ENCODE data around the gene ZNF81.

The ZNF81 gene

GRCh38 chrX:47863187-47863586 lies 26.5 kb downstream of the ZNF81 start:
- no peaks in the 10 kb centered on the region for H3K4me1 ChIP-seq (ENCODE audit: insufficient read depth, low read length)
- DNase-seq: no peak
- peaks cover 9% of the 10 kb centered on the region; the same call in 1 of the 2 replicates for H3K36me3 ChIP-seq (ENCODE audit: insufficient read depth, low read length)
- H3K79me2 ChIP-seq (ENCODE audit: insufficient read depth, low read length): no peaks in the 10 kb centered on the region
- H3K4me3 ChIP-seq (ENCODE audit: low read depth in 1 of 2, low read length in 2 of 2): no peak overlapping the region
- no peaks in the 10 kb centered on the region for H3K27me3 ChIP-seq (ENCODE audit: insufficient read depth, low read length, poor library complexity)
- H3K4me2 ChIP-seq (ENCODE audit: insufficient read depth, low read length): no peak overlapping the region
- H2AFZ ChIP-seq (ENCODE audit: low read depth, low read length): no peak overlapping the region
- no peak for ATAC-seq (ENCODE audit: insufficient read depth, low read depth)
- H4K20me1 ChIP-seq (ENCODE audit: insufficient read depth, low read length): no peaks in the 10 kb centered on the region
- H3K27ac ChIP-seq (ENCODE audit: low read length): no peak overlapping the region
- TF ChIP-seq EZH2 (IDR thresholded peaks at IDR 0.05; ENCODE audit: borderline replicate concordance, low read depth, low read length, severe bottlenecking): no peak
- TF ChIP-seq CTCF (IDR thresholded peaks at IDR 0.05; ENCODE audit: borderline replicate concordance, extremely low read depth, low read length, poor library complexity, severe bottlenecking): no peak
- H3K9ac ChIP-seq (ENCODE audit: low read depth, low read length): no peak overlapping the region
- no peaks in the 10 kb centered on the region for H3K9me3 ChIP-seq (ENCODE audit: insufficient read depth, low read length, severe bottlenecking)

DNA sequence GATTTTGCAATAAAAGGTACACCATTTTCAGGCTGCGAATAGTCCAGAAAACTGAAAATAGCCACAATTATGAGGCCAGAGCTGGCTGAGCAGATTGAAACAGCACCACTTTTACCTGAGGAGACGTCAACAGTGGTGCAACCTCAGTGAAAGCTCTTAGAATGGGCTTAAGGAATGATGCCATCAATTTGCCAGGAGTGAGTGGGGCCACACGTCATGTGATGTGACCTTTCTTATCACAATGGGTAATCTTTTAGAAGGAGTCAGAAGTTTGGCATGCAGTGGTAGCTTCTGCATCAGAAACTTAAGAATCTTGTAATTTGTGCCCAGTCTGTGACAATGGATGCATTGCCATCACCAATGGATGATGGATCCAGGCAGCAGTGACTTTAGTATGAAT lies 27.6 kb downstream of the ZNF81 start:
- Histone ChIP-seq H3K4me1 (ENCODE audit: insufficient read depth, low read length) (no peaks in the 10 kb centered on the region), H3K9me3 (ENCODE audit: insufficient read depth, low read length, severe bottlenecking) (no peaks in the 10 kb centered on the region), H3K27me3 (ENCODE audit: insufficient read depth, low read length, poor library complexity) (no peaks in the 10 kb centered on the region), H3K9ac (ENCODE audit: low read depth, low read length) (no peak overlapping the region), H4K20me1 (ENCODE audit: insufficient read depth, low read length) (no peaks in the 10 kb centered on the region), H3K4me2 (ENCODE audit: insufficient read depth, low read length) (no peak overlapping the region), H3K79me2 (ENCODE audit: insufficient read depth, low read length) (no peaks in the 10 kb centered on the region), H3K27ac (ENCODE audit: low read length) (no peak overlapping the region), H3K36me3 (ENCODE audit: insufficient read depth, low read length) (peaks cover 9% of the 10 kb centered on the region; the same call in 1 of the 2 replicates), H3K4me3 (ENCODE audit: low read depth in 1 of 2, low read length in 2 of 2) (no peak overlapping the region), H2AFZ (ENCODE audit: low read depth, low read length) (no peak overlapping the region)
- TF ChIP-seq EZH2 (IDR thresholded peaks at IDR 0.05; ENCODE audit: borderline replicate concordance, low read depth, low read length, severe bottlenecking) (no peak), CTCF (IDR thresholded peaks at IDR 0.05; ENCODE audit: borderline replicate concordance, extremely low read depth, low read length, poor library complexity, severe bottlenecking) (no peak)
- DNase-seq (no peak), ATAC-seq (ENCODE audit: insufficient read depth, low read depth) (no peak)

DNA sequence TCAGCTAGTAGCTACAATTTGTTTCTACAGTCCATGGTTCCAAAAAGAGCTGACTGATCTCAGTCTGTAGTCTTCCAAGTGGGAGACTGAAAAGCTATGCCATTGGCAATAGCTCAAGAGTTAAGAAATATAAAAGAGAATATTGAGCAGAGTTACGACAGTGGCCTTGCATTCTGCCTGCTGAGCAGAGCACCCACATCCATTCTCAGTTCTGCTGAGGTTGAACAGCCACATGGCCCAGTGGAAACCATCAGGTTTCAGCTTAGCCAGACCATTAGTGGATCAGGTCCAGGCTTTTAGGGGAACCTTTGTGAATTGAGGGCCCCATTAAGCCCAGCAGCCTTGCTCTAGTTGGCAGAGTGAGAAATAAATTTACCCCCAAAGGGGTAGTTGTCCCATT lies 28.1 kb downstream of the ZNF81 start:
- ATAC-seq (ENCODE audit: insufficient read depth, low read depth) (no peak), DNase-seq (no peak)
- no peaks in the 10 kb centered on the region for H3K4me1 ChIP-seq (ENCODE audit: insufficient read depth, low read length)
- no peak overlapping the region for H3K4me2 ChIP-seq (ENCODE audit: insufficient read depth, low read length)
- peaks cover 9% of the 10 kb centered on the region; the same call in 1 of the 2 replicates for H3K36me3 ChIP-seq (ENCODE audit: insufficient read depth, low read length)
- TF ChIP-seq EZH2 (IDR thresholded peaks at IDR 0.05; ENCODE audit: borderline replicate concordance, low read depth, low read length, severe bottlenecking) (no peak), CTCF (IDR thresholded peaks at IDR 0.05; ENCODE audit: borderline replicate concordance, extremely low read depth, low read length, poor library complexity, severe bottlenecking) (no peak)
- H3K4me3 ChIP-seq (ENCODE audit: low read depth in 1 of 2, low read length in 2 of 2): no peak overlapping the region
- H4K20me1 ChIP-seq (ENCODE audit: insufficient read depth, low read length): no peaks in the 10 kb centered on the region
- H3K27me3 ChIP-seq (ENCODE audit: insufficient read depth, low read length, poor library complexity): no peaks in the 10 kb centered on the region
- H3K27ac ChIP-seq (ENCODE audit: low read length): no peak overlapping the region
- H3K79me2 ChIP-seq (ENCODE audit: insufficient read depth, low read length): no peaks in the 10 kb centered on the region
- no peak overlapping the region for H2AFZ ChIP-seq (ENCODE audit: low read depth, low read length)
- no peak overlapping the region for H3K9ac ChIP-seq (ENCODE audit: low read depth, low read length)
- no peaks in the 10 kb centered on the region for H3K9me3 ChIP-seq (ENCODE audit: insufficient read depth, low read length, severe bottlenecking)

DNA sequence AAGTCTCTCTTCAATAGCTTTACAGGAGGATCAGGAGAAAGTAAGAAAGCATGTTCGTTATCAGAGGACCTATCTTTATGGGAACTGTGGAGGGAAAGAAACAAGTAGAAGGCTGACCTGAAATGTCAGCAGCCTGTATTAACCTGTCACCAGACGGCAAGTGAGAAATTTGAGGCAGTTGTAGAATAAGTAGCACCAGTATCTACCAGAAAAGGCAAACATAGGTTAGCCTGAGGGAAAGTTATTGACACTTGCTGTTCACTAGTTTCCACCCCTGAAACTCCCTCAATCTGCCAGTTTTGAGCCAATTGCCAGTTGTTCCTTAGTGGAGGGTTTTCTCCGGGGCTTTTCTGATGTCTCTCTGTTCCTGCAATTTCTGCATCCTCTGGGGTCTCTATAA lies 36.4 kb downstream of the ZNF81 start:
- H3K4me1 ChIP-seq (ENCODE audit: insufficient read depth, low read length): no peaks in the 10 kb centered on the region
- H3K9me3 ChIP-seq (ENCODE audit: insufficient read depth, low read length, severe bottlenecking): peaks cover 12% of the 10 kb centered on the region
- DNase-seq (no peak), ATAC-seq (ENCODE audit: insufficient read depth, low read depth) (no peak; the same call in 2 of the 3 replicates)
- no peaks in the 10 kb centered on the region for H3K27me3 ChIP-seq (ENCODE audit: insufficient read depth, low read length, poor library complexity)
- H3K79me2 ChIP-seq (ENCODE audit: insufficient read depth, low read length): no peaks in the 10 kb centered on the region
- peaks cover 41% of the 10 kb centered on the region; the same call in 1 of the 2 replicates for H3K36me3 ChIP-seq (ENCODE audit: insufficient read depth, low read length)
- H4K20me1 ChIP-seq (ENCODE audit: insufficient read depth, low read length): no peaks in the 10 kb centered on the region
- H3K9ac ChIP-seq (ENCODE audit: low read depth, low read length): no peak overlapping the region
- H3K4me3 ChIP-seq (ENCODE audit: low read depth in 1 of 2, low read length in 2 of 2): no peak overlapping the region
- no peak overlapping the region for H3K4me2 ChIP-seq (ENCODE audit: insufficient read depth, low read length)
- TF ChIP-seq EZH2 (IDR thresholded peaks at IDR 0.05; ENCODE audit: borderline replicate concordance, low read depth, low read length, severe bottlenecking) (no peak), CTCF (IDR thresholded peaks at IDR 0.05; ENCODE audit: borderline replicate concordance, extremely low read depth, low read length, poor library complexity, severe bottlenecking) (no peak)
- H2AFZ ChIP-seq (ENCODE audit: low read depth, low read length): no peak overlapping the region
- no peak overlapping the region for H3K27ac ChIP-seq (ENCODE audit: low read length)

Measured in DND-41 (cell line).